ENCODE results near the gene CYP4F12.

The CYP4F12 gene

GRCh38 chr19:15672580-15673175, at the start of gene CYP4F12:
Gene CYP4F12 (plus strand): TSS chr19:15673087. CDS start chr19:15673530, 443 bp downstream.
- peak in 6 of 56 donors; percentile 1 to 59 (median 10) for DNase-seq

- DNase-seq = no peak
Measured at GRCh38 chr19:15623711-15624318, 49.1 kb upstream of the CYP4F12 start.

- DNase-seq = no peak
Measured at GRCh38 chr19:15628236-15629002, 44.5 kb upstream of the CYP4F12 start.

- DNase-seq = peak in 46 of 56 donors; percentile 3 to 84 (median 43)
Measured at GRCh38 chr19:15629003-15629880, 43.6 kb upstream of the CYP4F12 start.

GRCh38 chr19:15631817-15632216, 41.1 kb upstream of the CYP4F12 start:
- DNase-seq = peak in 1 of 56 donors; percentile 4

GRCh38 chr19:15633082-15633835, 39.6 kb upstream of the CYP4F12 start:
- DNase-seq = no peak

GRCh38 chr19:15634105-15634504, 38.8 kb upstream of the CYP4F12 start:
- no peak for DNase-seq

- no peak for DNase-seq
Measured at GRCh38 chr19:15635016-15635805, 37.7 kb upstream of the CYP4F12 start.

- peak in 17 of 56 donors; percentile 2 to 52 (median 22) for DNase-seq
Measured at GRCh38 chr19:15636026-15636425, 36.9 kb upstream of the CYP4F12 start.

GRCh38 chr19:15639596-15639995, 33.3 kb upstream of the CYP4F12 start:
- DNase-seq = no peak

GRCh38 chr19:15640294-15640903, 32.5 kb upstream of the CYP4F12 start, which contains the start of gene CYP4F3:
Gene CYP4F3 (plus strand): TSS chr19:15640897. CDS start chr19:15641416, 519 bp downstream.
- DNase-seq = peak in 2 of 56 donors; percentile 24 to 58

- DNase-seq = peak in 1 of 56 donors; percentile 24
Measured at GRCh38 chr19:15640904-15641597, 31.8 kb upstream of the CYP4F12 start.

GRCh38 chr19:15641901-15642491, 30.9 kb upstream of the CYP4F12 start:
- no peak for DNase-seq

- DNase-seq = no peak
Measured at GRCh38 chr19:15642807-15643206, 30.1 kb upstream of the CYP4F12 start.

GRCh38 chr19:15643387-15643786, 29.5 kb upstream of the CYP4F12 start:
- DNase-seq = no peak

GRCh38 chr19:15644066-15644741, 28.7 kb upstream of the CYP4F12 start:
- no peak for DNase-seq

- DNase-seq = no peak
Measured at GRCh38 chr19:15644816-15645215, 28.1 kb upstream of the CYP4F12 start.

Data from nucleus accumbens (tissue), 56 donors.